CD8-positive, alpha-beta memory T cell (primary cell): ENCODE measurements around the gene BRD7. TPM values are rescaled to one million over a fixed set of nuclear protein-coding genes. Genes with fewer than 3 reads are reported as not detected.

Source experiments
- CTCF ChIA-PET: fragments of 350-600 bp; sonication (Branson Sonifier 250); formaldehyde crosslinking; loops from one replicate; lab custom pipeline; 2021; ENCODE audit warnings: antibody characterized with exemption; lab: Charles Lee
- POLR2A ChIA-PET: fragments of 350-600 bp; sonication (Branson Sonifier 250); formaldehyde crosslinking; loops from one replicate; lab custom pipeline; 2021; ENCODE audit warnings: antibody characterized with exemption; lab: Charles Lee
- DNase-seq, 5 donors: peaks; one replicate each; pipeline versions ENCODE4 v3.0.0 to v3.0.0-alpha.2; 2020 to 2022; ENCODE audit warnings: mixed read lengths in 1 of 5
- H3K27ac ChIP-seq: one replicate; pipeline ENCODE4 v1.7.0; 2013; ENCODE audit warnings: low read depth, mild to moderate bottlenecking, low read length, moderate library complexity
- H3K27me3 ChIP-seq: 2 replicates; pipeline ENCODE4 v1.7.0; 2013; ENCODE audit warnings: low read length, mild to moderate bottlenecking; ENCODE audit not compliant: insufficient read depth, poor library complexity, severe bottlenecking
- H3K36me3 ChIP-seq: 2 replicates; pipeline ENCODE4 v1.7.0; 2013; ENCODE audit warnings: mild to moderate bottlenecking, low read length, moderate library complexity; ENCODE audit not compliant: insufficient read depth
- H3K4me1 ChIP-seq: 2 replicates; pipeline ENCODE4 v1.7.0; 2013; ENCODE audit warnings: mild to moderate bottlenecking, low read length, moderate library complexity; ENCODE audit not compliant: insufficient read depth
- H3K4me3 ChIP-seq: 2 replicates; pipeline ENCODE4 v1.7.0; 2013; ENCODE audit warnings: mild to moderate bottlenecking, low read length
- H3K9me3 ChIP-seq: 2 replicates; pipeline ENCODE4 v1.7.0; 2013; ENCODE audit warnings: mild to moderate bottlenecking, low read length
- H3K27ac Mint-ChIP-seq, 8 donors: one replicate each; pipeline ENCODE4 v1.8.0; 2020 to 2021; ENCODE audit warnings: mixed read lengths in 8 of 8, mild to moderate bottlenecking in 6 of 8, inconsistent platforms in 3 of 8, moderate library complexity in 3 of 8
- H3K27me3 Mint-ChIP-seq, 2 donors: one replicate each; pipeline ENCODE4 v1.8.0; 2020 to 2021; ENCODE audit warnings: mixed read lengths in 2 of 2, mild to moderate bottlenecking in 1 of 2, moderate library complexity in 1 of 2
- H3K36me3 Mint-ChIP-seq, 3 donors: one replicate each; pipeline ENCODE4 v1.8.0; 2020 to 2021; ENCODE audit warnings: mixed read lengths in 3 of 3, inconsistent platforms in 1 of 3, mild to moderate bottlenecking in 1 of 3
- H3K4me1 Mint-ChIP-seq, 3 donors: one replicate each; pipeline ENCODE4 v1.8.0; 2020 to 2021; ENCODE audit warnings: mixed read lengths in 3 of 3, inconsistent platforms in 1 of 3, mild to moderate bottlenecking in 1 of 3
- H3K4me3 Mint-ChIP-seq, 7 donors: one replicate each; pipeline ENCODE4 v1.8.0; 2020 to 2021; ENCODE audit warnings: mixed read lengths in 7 of 7, mild to moderate bottlenecking in 6 of 7, moderate library complexity in 4 of 7, inconsistent platforms in 2 of 7
- H3K9me3 Mint-ChIP-seq, 5 donors: one replicate each; pipeline ENCODE4 v1.8.0; 2020 to 2022; ENCODE audit warnings: mixed read lengths in 5 of 5, mild to moderate bottlenecking in 3 of 5, moderate library complexity in 2 of 5, inconsistent platforms in 1 of 5
- polyA plus RNA-seq: library from polyadenylated mRNA; unstranded; fragments of 300-500 nt; fragmentation: Illumina TruSeq; gene quantifications from one replicate; pipeline ENCODE4 v1.2.3, GENCODE V29; 2021
- total RNA-seq, 2 experiments: library from RNA; stranded (reverse); gene quantifications; one replicate each; pipeline ENCODE4 v1.2.3, GENCODE V29; 2021

The BRD7 gene
- total and polyA plus RNA-seq, 3 experiments from 2014 or later, result 55.7 to 103 (median 101) TPM

DNA sequence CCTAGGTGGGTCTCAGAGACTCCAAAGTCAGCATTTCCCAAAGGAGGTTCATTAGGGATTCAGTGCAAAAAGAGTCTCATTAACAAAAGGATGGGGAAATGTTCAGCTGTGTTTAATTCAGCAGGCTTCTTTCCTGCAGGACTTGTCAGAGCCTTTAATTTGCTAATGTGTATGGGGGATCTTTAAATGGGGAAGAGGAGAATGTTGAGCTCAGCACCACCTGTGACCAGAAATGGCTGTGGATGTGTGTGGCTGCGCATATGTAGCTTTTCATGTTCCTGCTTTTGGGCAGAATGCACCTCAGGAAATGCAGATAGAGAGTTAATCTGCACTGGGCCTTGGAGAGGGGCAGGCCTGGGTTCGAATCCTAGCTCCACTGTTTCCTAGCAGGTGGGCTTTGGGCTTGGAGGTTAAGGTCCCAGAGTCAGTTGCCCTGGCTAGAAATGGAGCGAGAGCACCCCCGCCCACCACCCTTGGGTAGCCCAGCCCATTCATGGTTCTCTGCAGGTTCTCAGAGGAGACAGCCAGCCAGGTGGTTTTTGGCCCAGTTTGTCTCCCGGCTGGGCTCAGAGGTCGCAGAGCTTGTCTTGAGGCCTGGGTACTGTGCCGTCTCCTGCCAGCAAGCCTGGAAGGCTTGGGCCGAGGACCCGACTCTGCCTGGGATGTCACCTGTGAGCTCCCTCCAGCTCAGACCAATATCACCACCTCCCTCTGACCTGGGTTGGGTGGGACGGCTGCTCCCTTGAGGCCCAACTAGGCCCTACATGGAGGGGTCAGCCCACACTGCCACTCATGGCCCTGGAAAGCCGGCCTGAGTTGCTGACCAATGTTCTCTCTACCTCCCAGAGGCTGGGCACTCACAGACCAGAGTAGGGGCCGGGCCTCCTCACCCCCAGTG is 93.1 kb downstream of the BRD7 start:
- H3K4me1 ChIP-seq, result peaks cover 97% of the 10 kb centered on the region
- POLR2A ChIA-PET, result interaction anchor here (0.9 to 3.4 kb wide), 5 partner anchors 9 to 498 kb away, joined by 3 to 24 read pairs (median 6); partner anchors contain the start of genes ADCY7, CYLD and HEATR3
- Mint-ChIP-seq H3K36me3 (peaks cover 0 to 17% (median 3%) of the 10 kb centered on the region in 3 donors), H3K4me1 (peaks cover 93 to 100% (median 93%) of the 10 kb centered on the region in 3 donors), H3K27ac (peak overlapping the region; percentile 94 to 99 (median 98)), H3K4me3 (peak overlapping the region; percentile 85 to 97 (median 90)), H3K27me3 (no peaks in the 10 kb centered on the region), H3K9me3 (no peaks in the 10 kb centered on the region)
- CTCF ChIA-PET, result interaction anchor here (1.1 to 6.9 kb wide), 10 partner anchors 8 to 390 kb away, joined by 3 to 48 read pairs (median 10); partner anchors contain the start of genes ADCY7 and CNEP1R1
- peak in 1 of 5 donors; percentile 40 for DNase-seq
- no peaks in the 10 kb centered on the region for H3K36me3 ChIP-seq
- H3K4me3 ChIP-seq, result peak overlapping the region; percentile 84
- H3K9me3 ChIP-seq, result no peaks in the 10 kb centered on the region
- H3K27me3 ChIP-seq, result no peaks in the 10 kb centered on the region
- H3K27ac ChIP-seq, result peak overlapping the region; percentile 8

- POLR2A ChIA-PET, result interaction anchor here (0.9 to 3.4 kb wide), 5 partner anchors 9 to 498 kb away, joined by 3 to 24 read pairs (median 6); partner anchors contain the start of genes ADCY7, CYLD and HEATR3
- peak overlapping the region; percentile 77 for H3K27ac ChIP-seq
- H3K4me1 Mint-ChIP-seq, result peaks cover 93 to 100% (median 93%) of the 10 kb centered on the region in 3 donors
- peak overlapping the region; percentile 94 to 99 (median 98) for H3K27ac Mint-ChIP-seq
- peaks cover 0 to 21% (median 2%) of the 10 kb centered on the region in 3 donors for H3K36me3 Mint-ChIP-seq
- CTCF ChIA-PET, result interaction anchor here (0.7 to 6.9 kb wide), 11 partner anchors 9 to 531 kb away, joined by 3 to 48 read pairs (median 5); partner anchors contain the start of genes ADCY7 and CNEP1R1
- H3K27me3 Mint-ChIP-seq, result no peaks in the 10 kb centered on the region
- no peaks in the 10 kb centered on the region for H3K9me3 Mint-ChIP-seq
- H3K4me3 ChIP-seq, result peak overlapping the region; percentile 84
- peak overlapping the region; percentile 85 to 97 (median 90) for H3K4me3 Mint-ChIP-seq
- H3K9me3 ChIP-seq, result no peaks in the 10 kb centered on the region
- peak in 1 of 5 donors; percentile 42 for DNase-seq
- no peaks in the 10 kb centered on the region for H3K36me3 ChIP-seq
- H3K4me1 ChIP-seq, result peaks cover 98% of the 10 kb centered on the region
- no peaks in the 10 kb centered on the region for H3K27me3 ChIP-seq
Observed at GRCh38 chr16:50275098-50275415, 93.7 kb downstream of the BRD7 start.

DNA sequence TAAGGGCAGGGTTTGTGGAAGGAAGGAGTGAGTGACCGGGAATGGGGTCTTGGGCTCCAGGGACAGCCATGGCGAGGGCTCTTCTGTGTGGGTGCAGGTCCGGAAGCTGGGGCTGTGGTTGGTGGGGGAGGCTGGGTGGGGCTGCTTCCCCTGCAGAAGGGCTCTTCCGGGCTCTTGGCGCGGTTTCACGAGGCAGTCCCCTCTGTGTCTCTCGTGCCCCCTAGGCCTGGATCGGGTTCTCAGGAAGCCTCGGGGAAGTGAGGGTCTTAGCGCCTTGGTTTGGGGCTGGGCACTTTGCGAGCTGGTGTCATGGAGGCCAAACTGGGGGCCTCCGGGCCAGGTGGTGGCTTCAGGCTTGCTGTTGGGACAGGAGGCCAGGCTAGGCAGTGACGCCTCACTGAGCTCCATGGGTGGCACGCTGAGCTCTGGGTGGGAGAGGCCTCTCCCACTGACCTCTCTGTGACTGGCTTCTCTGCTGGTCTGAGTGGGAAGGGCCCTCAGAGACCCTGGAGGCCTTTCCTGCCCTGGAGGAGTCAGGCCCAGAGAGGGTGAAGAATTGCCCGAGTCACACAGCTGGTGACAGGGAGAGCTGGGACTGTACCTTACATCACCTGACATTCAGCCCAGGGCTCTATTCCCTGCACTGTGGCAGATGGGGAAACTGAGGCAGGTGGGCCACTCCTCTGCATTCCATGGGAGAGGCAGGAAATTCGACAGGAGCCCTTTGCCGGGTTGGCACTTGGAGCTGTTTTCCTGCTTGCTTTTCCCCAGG is 94.3 kb downstream of the BRD7 start:
- H3K27me3 Mint-ChIP-seq, result no peaks in the 10 kb centered on the region
- H3K4me3 ChIP-seq, result peak overlapping the region; percentile 84
- CTCF ChIA-PET, result interaction anchor here (0.7 to 6.9 kb wide), 13 partner anchors 10 to 532 kb away, joined by 3 to 48 read pairs (median 5); partner anchors contain the start of genes ADCY7 and CNEP1R1
- peaks cover 93 to 100% (median 93%) of the 10 kb centered on the region in 3 donors for H3K4me1 Mint-ChIP-seq
- H3K9me3 ChIP-seq, result no peaks in the 10 kb centered on the region
- POLR2A ChIA-PET, result interaction anchor here (0.9 to 3.4 kb wide), 6 partner anchors 8 to 499 kb away, joined by 3 to 24 read pairs (median 6); partner anchors contain the start of genes ADCY7, CYLD and HEATR3
- H3K27me3 ChIP-seq, result no peaks in the 10 kb centered on the region
- peak overlapping the region; percentile 94 to 99 (median 98) for H3K27ac Mint-ChIP-seq
- peaks cover 98% of the 10 kb centered on the region for H3K4me1 ChIP-seq
- peak overlapping the region; percentile 85 to 97 (median 90) for H3K4me3 Mint-ChIP-seq
- H3K27ac ChIP-seq, result peak overlapping the region; percentile 77
- DNase-seq, result peak; percentile 43 to 77 (median 64)
- H3K9me3 Mint-ChIP-seq, result no peaks in the 10 kb centered on the region
- peaks cover 0 to 21% (median 0%) of the 10 kb centered on the region in 3 donors for H3K36me3 Mint-ChIP-seq
- H3K36me3 ChIP-seq, result no peaks in the 10 kb centered on the region

GRCh38 chr16:50273888-50274325 is 94.9 kb downstream of the BRD7 start:
- Mint-ChIP-seq H3K27me3 (no peaks in the 10 kb centered on the region), H3K9me3 (no peaks in the 10 kb centered on the region), H3K27ac (peak overlapping the region; percentile 94 to 99 (median 98)), H3K4me1 (peaks cover 93 to 100% (median 93%) of the 10 kb centered on the region in 3 donors), H3K36me3 (peaks cover 0 to 21% (median 0%) of the 10 kb centered on the region in 3 donors), H3K4me3 (peak overlapping the region; percentile 85 to 97 (median 90))
- POLR2A ChIA-PET, result interaction anchor here (0.5 to 3.4 kb wide), 6 partner anchors 8 to 468 kb away, joined by 4 to 24 read pairs (median 6); partner anchors contain the start of genes ADCY7 and CYLD
- Histone ChIP-seq H3K9me3 (no peaks in the 10 kb centered on the region), H3K36me3 (no peaks in the 10 kb centered on the region), H3K27me3 (no peaks in the 10 kb centered on the region), H3K27ac (peak overlapping the region; percentile 66), H3K4me1 (peaks cover 98% of the 10 kb centered on the region), H3K4me3 (peak overlapping the region; percentile 67)
- peak in 2 of 5 donors; percentile 40 to 57 for DNase-seq
- CTCF ChIA-PET, result interaction anchor here (1.1 to 6.9 kb wide), 12 partner anchors 10 to 391 kb away, joined by 3 to 48 read pairs (median 6); partner anchors contain the start of genes ADCY7 and CNEP1R1

DNA sequence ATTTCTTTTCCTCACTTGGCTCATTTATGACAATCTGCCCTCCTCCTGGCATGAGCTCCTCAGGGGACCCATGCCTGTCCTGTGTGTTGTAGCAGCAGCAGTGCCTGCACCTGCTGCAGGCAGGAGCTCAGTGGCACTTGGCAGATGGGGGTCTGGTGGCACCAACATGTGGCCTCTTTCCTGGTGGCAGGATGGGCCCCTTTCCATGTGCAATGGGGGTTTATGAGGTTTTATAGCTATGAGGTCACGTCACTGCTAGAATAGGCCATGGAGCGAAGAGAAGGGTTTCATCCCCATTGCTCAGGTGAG is 95.5 kb downstream of the BRD7 start:
- POLR2A ChIA-PET, result interaction anchor here (0.5 to 3.4 kb wide), 6 partner anchors 7 to 468 kb away, joined by 5 to 24 read pairs (median 6); partner anchors contain the start of genes ADCY7 and CYLD
- H3K27ac Mint-ChIP-seq, result peak overlapping the region; percentile 94 to 99 (median 98)
- Histone ChIP-seq H3K4me3 (peak overlapping the region; percentile 67), H3K27me3 (no peaks in the 10 kb centered on the region), H3K9me3 (no peaks in the 10 kb centered on the region), H3K4me1 (peaks cover 98% of the 10 kb centered on the region), H3K27ac (peak overlapping the region; percentile 66), H3K36me3 (no peaks in the 10 kb centered on the region)
- no peaks in the 10 kb centered on the region for H3K9me3 Mint-ChIP-seq
- peaks cover 91 to 100% (median 93%) of the 10 kb centered on the region in 3 donors for H3K4me1 Mint-ChIP-seq
- H3K36me3 Mint-ChIP-seq, result peaks cover 0 to 23% (median 2%) of the 10 kb centered on the region in 3 donors
- no peaks in the 10 kb centered on the region for H3K27me3 Mint-ChIP-seq
- peak overlapping the region; percentile 85 to 97 (median 90) for H3K4me3 Mint-ChIP-seq
- CTCF ChIA-PET, result interaction anchor here (1.1 to 6.9 kb wide), 10 partner anchors 10 to 392 kb away, joined by 3 to 48 read pairs (median 10); partner anchors contain the start of genes ADCY7 and CNEP1R1
- peak in 1 of 5 donors; percentile 20 for DNase-seq

- peaks cover 96% of the 10 kb centered on the region for H3K4me1 ChIP-seq
- H3K36me3 ChIP-seq, result no peaks in the 10 kb centered on the region
- Mint-ChIP-seq H3K27me3 (no peaks in the 10 kb centered on the region), H3K4me3 (peak overlapping the region; percentile 85 to 97 (median 90)), H3K9me3 (no peaks in the 10 kb centered on the region), H3K4me1 (peaks cover 88 to 97% (median 90%) of the 10 kb centered on the region in 3 donors), H3K27ac (peak overlapping the region; percentile 94 to 99 (median 98)), H3K36me3 (peaks cover 0 to 23% (median 2%) of the 10 kb centered on the region in 3 donors)
- peak overlapping the region; percentile 20 for H3K27ac ChIP-seq
- H3K27me3 ChIP-seq, result no peaks in the 10 kb centered on the region
- no peaks in the 10 kb centered on the region for H3K9me3 ChIP-seq
- CTCF ChIA-PET, result interaction anchor here (0.9 to 6.9 kb wide), 11 partner anchors 10 to 534 kb away, joined by 3 to 48 read pairs (median 6); partner anchors contain the start of genes ADCY7 and CNEP1R1
- DNase-seq, result peak in 1 of 5 donors; percentile 16
- POLR2A ChIA-PET, result interaction anchor here (0.9 to 3.4 kb wide), 3 partner anchors 9 to 13 kb away, joined by 6 to 24 read pairs (median 6); no protein-coding TSS in a partner anchor
- peak overlapping the region; percentile 67 for H3K4me3 ChIP-seq
Observed at GRCh38 chr16:50272687-50273381, 96.0 kb downstream of the BRD7 start.
